HepG2 (cell line): Measurements from ENCODE around the gene IL17C. TPM values are rescaled to one million over a fixed set of nuclear protein-coding genes. Genes with fewer than 3 reads are reported as not detected.

Source experiments
- CAMTA2 ChIP-seq: sonication (generic); formaldehyde crosslinking; IDR thresholded peaks from 2 replicates; pipeline ENCODE4 v1.4.0; 2020; ENCODE audit warnings: mild to moderate bottlenecking, missing genetic modification reagents, borderline replicate concordance
- FOXO1 ChIP-seq: sonication (generic); formaldehyde crosslinking; IDR thresholded peaks from 2 replicates; pipeline ENCODE4 v1.4.0; 2020; ENCODE audit warnings: missing genetic modification reagents
- HMG20B ChIP-seq: conservative IDR thresholded peaks from 2 replicates; pipeline ENCODE4 v1.6.1; 2016; ENCODE audit warnings: missing genetic modification reagents, missing compliant biosample characterization
- HNF4G ChIP-seq, 2 experiments: sonication (generic) in 1 of 2; formaldehyde crosslinking in 1 of 2; IDR thresholded peaks; 2 replicates each; pipeline versions ENCODE4 v1.4.0 to v1.6.1; 2011 to 2020; ENCODE audit warnings: borderline replicate concordance in 2 of 2, low read depth in 2 of 2, mild to moderate bottlenecking in 2 of 2, low read length in 1 of 2, missing genetic modification reagents in 1 of 2, moderate library complexity in 1 of 2
- RFXAP ChIP-seq: sonication (generic); formaldehyde crosslinking; IDR thresholded peaks from 2 replicates; pipeline ENCODE4 v1.4.0; 2020; ENCODE audit warnings: missing genetic modification reagents, borderline replicate concordance
- SMC3 ChIP-seq: IDR thresholded peaks from 2 replicates; pipeline ENCODE4 v1.6.1; 2011; ENCODE audit warnings: low read length, improper control_type of control experiment
- TARDBP ChIP-seq: sonication (generic); formaldehyde crosslinking; IDR thresholded peaks from 2 replicates; pipeline ENCODE4 v1.8.0; 2022; ENCODE audit warnings: mild to moderate bottlenecking, missing genetic modification reagents
- TCF12 ChIP-seq, 2 experiments: fragments of 450-650 bp in 1 of 2; sonication (generic) in 1 of 2; formaldehyde crosslinking in 1 of 2; IDR thresholded peaks; 2 replicates each; pipeline versions ENCODE4 v1.6.1 to v1.8.0; 2017 to 2022; ENCODE audit warnings: antibody characterized with exemption in 1 of 2, mild to moderate bottlenecking in 1 of 2, missing genetic modification reagents in 1 of 2, moderate library complexity in 1 of 2
- ZBTB38 ChIP-seq: sonication (generic); formaldehyde crosslinking; IDR thresholded peaks from 2 replicates; pipeline ENCODE4 v1.5.1; 2020; ENCODE audit warnings: mild to moderate bottlenecking, missing genetic modification reagents
- ZNF331 ChIP-seq: sonication (generic); formaldehyde crosslinking; IDR thresholded peaks from 2 replicates; pipeline ENCODE4 v1.4.0; 2020; ENCODE audit warnings: missing genetic modification reagents
- polyA plus RNA-seq, 8 experiments: library from polyadenylated mRNA; depleted of rRNA in 3 of 8; stranded (reverse) in 7 of 8; unstranded in 1 of 8; fragments of >200 nt; fragmentation: Illumina TruSeq in 4 of 8; extraction: Trizol in 4 of 8; gene quantifications; 2 replicates each; pipeline versions ENCODE4 v1.2.1 to v1.2.3, GENCODE V29; 2011 to 2016; ENCODE audit warnings: low read depth in 4 of 8, missing spikeins in 1 of 8, mixed read lengths in 1 of 8; ENCODE audit not compliant: insufficient read depth in 1 of 8
- total RNA-seq, 5 experiments: library from RNA; depleted of rRNA; stranded (reverse); fragments of >200 nt; fragmentation: Illumina TruSeq; extraction: Trizol; gene quantifications; 2 replicates each; pipeline ENCODE4 v1.2.3, GENCODE V29; 2016; ENCODE audit warnings: low read depth in 1 of 5
- TF ChIP-seq, protein P1 (sequence below): IDR thresholded peaks from 2 replicates; pipeline ENCODE4 v1.6.1; 2012; ENCODE audit warnings: inconsistent platforms
- TF ChIP-seq, protein P2 (sequence below): sonication (generic); formaldehyde crosslinking; IDR thresholded peaks from 2 replicates; pipeline ENCODE4 v1.4.0; 2020; ENCODE audit warnings: missing genetic modification reagents
- TF ChIP-seq, protein P3 (sequence below), 2 experiments: fragments of 450-650 bp in 1 of 2; sonication (generic) in 1 of 2; formaldehyde crosslinking in 1 of 2; IDR thresholded peaks; 2 replicates each; pipeline versions ENCODE4 v1.6.1 to v1.8.0; 2016 to 2022; ENCODE audit warnings: antibody characterized with exemption in 1 of 2, mild to moderate bottlenecking in 1 of 2, missing genetic modification reagents in 1 of 2

The IL17C gene
- total and polyA plus RNA-seq, 2 of the 13 experiments (the other 11 are each of a cell fraction or from before 2014, with no cell fraction given) = not detected

DNA sequence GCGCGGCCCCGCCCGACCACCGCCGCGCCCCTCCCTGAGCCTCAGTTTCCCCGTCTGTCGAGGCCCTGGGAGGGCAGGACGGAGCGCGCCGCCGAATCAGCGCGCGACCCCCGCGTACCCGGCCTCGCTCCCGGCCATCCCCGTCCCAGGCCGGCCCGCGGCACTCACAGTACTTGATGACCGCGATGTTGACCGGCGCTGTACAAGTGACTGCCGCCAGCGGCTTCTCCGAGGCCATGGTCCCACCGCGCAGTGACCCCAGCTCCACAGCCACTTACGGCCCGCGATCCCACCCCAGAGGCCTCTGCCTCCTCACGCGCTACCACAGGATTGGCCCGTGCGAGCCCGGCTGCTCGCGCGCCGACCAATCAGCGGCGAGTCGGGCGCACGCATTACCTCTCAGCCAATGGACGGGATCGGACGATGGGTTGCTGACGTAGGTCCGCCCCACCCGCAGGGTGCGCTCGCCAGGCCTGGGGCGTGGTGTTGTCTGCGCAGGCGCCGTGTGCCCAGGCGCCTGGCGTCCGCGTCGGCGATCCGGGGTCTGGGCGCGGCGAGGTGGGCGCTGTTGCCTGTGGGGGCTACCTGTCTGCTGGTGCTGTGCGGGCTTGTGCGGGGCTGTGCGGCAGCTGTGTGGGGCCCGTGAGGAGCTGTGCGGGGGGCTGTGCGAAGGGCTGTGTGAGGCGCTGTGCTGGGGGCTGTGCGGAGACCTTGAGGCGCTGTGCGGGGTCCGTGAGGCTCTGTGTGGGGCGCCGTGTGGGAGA lies 24.7 kb downstream of the IL17C start, which contains the start of gene MVD (continued):
- TF ChIP-seq FOXO1 (peak; percentile 77; the same call in 1 of the 2 replicates), CAMTA2 (CRISPR knock-in tag) (peak; percentile 94), TARDBP (CRISPR knock-in tag) (peak; percentile 74), ZBTB38 (peak; percentile 60), TCF12 (IDR thresholded peaks at IDR 0.05) (no peak), TCF12 (CRISPR knock-in tag; IDR thresholded peaks at IDR 0.05) (no peak), HNF4G (IDR thresholded peaks at IDR 0.05; ENCODE audit: borderline replicate concordance, low read depth, low read length) (peak; percentile 7; the same call in 1 of the 2 replicates), HNF4G (CRISPR knock-in tag; IDR thresholded peaks at IDR 0.05; ENCODE audit: borderline replicate concordance, low read depth) (peak; percentile 27; the same call in 1 of the 2 replicates), SMC3 (no peak), HMG20B (CRISPR knock-in tag) (0 out of 2 replicates have a peak, but pooled peaks have one; percentile 39), RFXAP (CRISPR knock-in tag) (peak; percentile 98), ZNF331 (no peak; the same call in 1 of the 2 replicates)
- TF ChIP-seq, protein P1, sequence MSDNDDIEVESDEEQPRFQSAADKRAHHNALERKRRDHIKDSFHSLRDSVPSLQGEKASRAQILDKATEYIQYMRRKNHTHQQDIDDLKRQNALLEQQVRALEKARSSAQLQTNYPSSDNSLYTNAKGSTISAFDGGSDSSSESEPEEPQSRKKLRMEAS = peak; percentile 74
- TF ChIP-seq, protein P2, sequence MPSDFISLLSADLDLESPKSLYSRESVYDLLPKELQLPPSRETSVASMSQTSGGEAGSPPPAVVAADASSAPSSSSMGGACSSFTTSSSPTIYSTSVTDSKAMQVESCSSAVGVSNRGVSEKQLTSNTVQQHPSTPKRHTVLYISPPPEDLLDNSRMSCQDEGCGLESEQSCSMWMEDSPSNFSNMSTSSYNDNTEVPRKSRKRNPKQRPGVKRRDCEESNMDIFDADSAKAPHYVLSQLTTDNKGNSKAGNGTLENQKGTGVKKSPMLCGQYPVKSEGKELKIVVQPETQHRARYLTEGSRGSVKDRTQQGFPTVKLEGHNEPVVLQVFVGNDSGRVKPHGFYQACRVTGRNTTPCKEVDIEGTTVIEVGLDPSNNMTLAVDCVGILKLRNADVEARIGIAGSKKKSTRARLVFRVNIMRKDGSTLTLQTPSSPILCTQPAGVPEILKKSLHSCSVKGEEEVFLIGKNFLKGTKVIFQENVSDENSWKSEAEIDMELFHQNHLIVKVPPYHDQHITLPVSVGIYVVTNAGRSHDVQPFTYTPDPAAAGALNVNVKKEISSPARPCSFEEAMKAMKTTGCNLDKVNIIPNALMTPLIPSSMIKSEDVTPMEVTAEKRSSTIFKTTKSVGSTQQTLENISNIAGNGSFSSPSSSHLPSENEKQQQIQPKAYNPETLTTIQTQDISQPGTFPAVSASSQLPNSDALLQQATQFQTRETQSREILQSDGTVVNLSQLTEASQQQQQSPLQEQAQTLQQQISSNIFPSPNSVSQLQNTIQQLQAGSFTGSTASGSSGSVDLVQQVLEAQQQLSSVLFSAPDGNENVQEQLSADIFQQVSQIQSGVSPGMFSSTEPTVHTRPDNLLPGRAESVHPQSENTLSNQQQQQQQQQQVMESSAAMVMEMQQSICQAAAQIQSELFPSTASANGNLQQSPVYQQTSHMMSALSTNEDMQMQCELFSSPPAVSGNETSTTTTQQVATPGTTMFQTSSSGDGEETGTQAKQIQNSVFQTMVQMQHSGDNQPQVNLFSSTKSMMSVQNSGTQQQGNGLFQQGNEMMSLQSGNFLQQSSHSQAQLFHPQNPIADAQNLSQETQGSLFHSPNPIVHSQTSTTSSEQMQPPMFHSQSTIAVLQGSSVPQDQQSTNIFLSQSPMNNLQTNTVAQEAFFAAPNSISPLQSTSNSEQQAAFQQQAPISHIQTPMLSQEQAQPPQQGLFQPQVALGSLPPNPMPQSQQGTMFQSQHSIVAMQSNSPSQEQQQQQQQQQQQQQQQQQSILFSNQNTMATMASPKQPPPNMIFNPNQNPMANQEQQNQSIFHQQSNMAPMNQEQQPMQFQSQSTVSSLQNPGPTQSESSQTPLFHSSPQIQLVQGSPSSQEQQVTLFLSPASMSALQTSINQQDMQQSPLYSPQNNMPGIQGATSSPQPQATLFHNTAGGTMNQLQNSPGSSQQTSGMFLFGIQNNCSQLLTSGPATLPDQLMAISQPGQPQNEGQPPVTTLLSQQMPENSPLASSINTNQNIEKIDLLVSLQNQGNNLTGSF (CRISPR knock-in tag) = peak; percentile 80
- TF ChIP-seq, protein P3, sequence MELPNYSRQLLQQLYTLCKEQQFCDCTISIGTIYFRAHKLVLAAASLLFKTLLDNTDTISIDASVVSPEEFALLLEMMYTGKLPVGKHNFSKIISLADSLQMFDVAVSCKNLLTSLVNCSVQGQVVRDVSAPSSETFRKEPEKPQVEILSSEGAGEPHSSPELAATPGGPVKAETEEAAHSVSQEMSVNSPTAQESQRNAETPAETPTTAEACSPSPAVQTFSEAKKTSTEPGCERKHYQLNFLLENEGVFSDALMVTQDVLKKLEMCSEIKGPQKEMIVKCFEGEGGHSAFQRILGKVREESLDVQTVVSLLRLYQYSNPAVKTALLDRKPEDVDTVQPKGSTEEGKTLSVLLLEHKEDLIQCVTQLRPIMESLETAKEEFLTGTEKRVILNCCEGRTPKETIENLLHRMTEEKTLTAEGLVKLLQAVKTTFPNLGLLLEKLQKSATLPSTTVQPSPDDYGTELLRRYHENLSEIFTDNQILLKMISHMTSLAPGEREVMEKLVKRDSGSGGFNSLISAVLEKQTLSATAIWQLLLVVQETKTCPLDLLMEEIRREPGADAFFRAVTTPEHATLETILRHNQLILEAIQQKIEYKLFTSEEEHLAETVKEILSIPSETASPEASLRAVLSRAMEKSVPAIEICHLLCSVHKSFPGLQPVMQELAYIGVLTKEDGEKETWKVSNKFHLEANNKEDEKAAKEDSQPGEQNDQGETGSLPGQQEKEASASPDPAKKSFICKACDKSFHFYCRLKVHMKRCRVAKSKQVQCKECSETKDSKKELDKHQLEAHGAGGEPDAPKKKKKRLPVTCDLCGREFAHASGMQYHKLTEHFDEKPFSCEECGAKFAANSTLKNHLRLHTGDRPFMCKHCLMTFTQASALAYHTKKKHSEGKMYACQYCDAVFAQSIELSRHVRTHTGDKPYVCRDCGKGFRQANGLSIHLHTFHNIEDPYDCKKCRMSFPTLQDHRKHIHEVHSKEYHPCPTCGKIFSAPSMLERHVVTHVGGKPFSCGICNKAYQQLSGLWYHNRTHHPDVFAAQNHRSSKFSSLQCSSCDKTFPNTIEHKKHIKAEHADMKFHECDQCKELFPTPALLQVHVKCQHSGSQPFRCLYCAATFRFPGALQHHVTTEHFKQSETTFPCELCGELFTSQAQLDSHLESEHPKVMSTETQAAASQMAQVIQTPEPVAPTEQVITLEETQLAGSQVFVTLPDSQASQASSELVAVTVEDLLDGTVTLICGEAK (IDR thresholded peaks at IDR 0.05) = no peak
- TF ChIP-seq, protein P3 (CRISPR knock-in tag; IDR thresholded peaks at IDR 0.05) = peak; percentile 4
